Measurements from ENCODE around the gene CDON. TPM values are rescaled to one million over a fixed set of nuclear protein-coding genes. Genes with fewer than 3 reads are reported as not detected.

The CDON gene
- total and polyA plus RNA-seq, 2 donors (not counting 1 experiment from before 2014, with no cell fraction given): 0.01 TPM; not detected in 1

GRCh38 chr11:126105022-126105747, 42.5 kb upstream of the CDON start:
- no peaks in the 10 kb centered on the region for H3K27me3 ChIP-seq (replicated peaks in 1 of 4; ENCODE audit: control extremely low read depth in 1 of 4, control insufficient read depth in 3 of 4, insufficient read depth in 4 of 4, low read length in 3 of 4)
- no peak overlapping the region for H3K4me3 ChIP-seq (ENCODE audit: control extremely low read depth in 1 of 5, extremely low read depth in 1 of 5, insufficient read depth in 1 of 5, low read depth in 2 of 5, low read length in 4 of 5)
- H3K9ac ChIP-seq (ENCODE audit: low read length): no peak overlapping the region
- no peaks in the 10 kb centered on the region for H3K36me3 ChIP-seq (replicated peaks in 1 of 2; ENCODE audit: control extremely low read depth in 1 of 2, control insufficient read depth in 1 of 2, extremely low read depth in 1 of 2, insufficient read depth in 2 of 2, low read length in 1 of 2)
- TF ChIP-seq EZH2 (IDR thresholded peaks at IDR 0.05; ENCODE audit: borderline replicate concordance, insufficient read depth, low read depth, low read length, poor library complexity, severe bottlenecking): no peak
- TF ChIP-seq CTCF (IDR thresholded peaks at IDR 0.05): no peak
- POLR2A ChIA-PET: no interaction called here
- H3K27ac ChIP-seq (ENCODE audit: low read length in 2 of 2): no peak overlapping the region
- H3K4me1 Mint-ChIP-seq: no peaks in the 10 kb centered on the region
- H3K27me3 Mint-ChIP-seq: peaks cover 6% of the 10 kb centered on the region
- no peak overlapping the region for H3K4me2 ChIP-seq (replicated peaks; ENCODE audit: low read depth, low read length, poor library complexity, severe bottlenecking)
- H2AFZ ChIP-seq (ENCODE audit: insufficient read depth, low read depth, low read length, poor library complexity, severe bottlenecking): no peak overlapping the region
- CTCF ChIA-PET: interaction anchor here (1.4 kb wide), 1 partner anchor 8 kb away, joined by 4 read pairs; no protein-coding TSS in a partner anchor
- no peaks in the 10 kb centered on the region for H3K9me3 Mint-ChIP-seq (ENCODE audit: insufficient read depth)
- DNase-seq: no peak
- H3K79me2 ChIP-seq (ENCODE audit: control insufficient read depth, insufficient read depth, low read length): no peaks in the 10 kb centered on the region
- H3K27ac Mint-ChIP-seq: no peak overlapping the region
- peaks cover 0 to 6% (median 0%) of the 10 kb centered on the region in 3 donors for H3K9me3 ChIP-seq (ENCODE audit: control extremely low read depth in 1 of 3, control insufficient read depth in 2 of 3, insufficient read depth in 1 of 3, low read length in 2 of 3)
- ATAC-seq (ENCODE audit: low read depth): no peak
- no peak overlapping the region for H3K4me3 Mint-ChIP-seq
- H3K4me1 ChIP-seq (ENCODE audit: control insufficient read depth in 2 of 2, insufficient read depth in 2 of 2, low read length in 2 of 2): no peaks in the 10 kb centered on the region
- intact Hi-C loops (cut with micrococcal nuclease): no loop called here
- no peaks in the 10 kb centered on the region for H4K20me1 ChIP-seq (ENCODE audit: control insufficient read depth, insufficient read depth, low read length, poor library complexity, severe bottlenecking)
- WGBS (ENCODE audit: insufficient coverage): 74% methylated on average over 13 of the region's 14 CpGs

- DNase-seq (no peak), ATAC-seq (ENCODE audit: low read depth) (no peak)
- H3K36me3 ChIP-seq (replicated peaks in 1 of 2; ENCODE audit: control extremely low read depth in 1 of 2, control insufficient read depth in 1 of 2, extremely low read depth in 1 of 2, insufficient read depth in 2 of 2, low read length in 1 of 2): no peaks in the 10 kb centered on the region
- no peaks in the 10 kb centered on the region for H3K9me3 Mint-ChIP-seq (ENCODE audit: insufficient read depth)
- no peak overlapping the region for H3K4me3 ChIP-seq (ENCODE audit: control extremely low read depth in 1 of 5, extremely low read depth in 1 of 5, insufficient read depth in 1 of 5, low read depth in 2 of 5, low read length in 4 of 5)
- peaks cover 6% of the 10 kb centered on the region for H3K27me3 Mint-ChIP-seq
- H3K9me3 ChIP-seq (ENCODE audit: control extremely low read depth in 1 of 3, control insufficient read depth in 2 of 3, insufficient read depth in 1 of 3, low read length in 2 of 3): peaks cover 0 to 6% (median 0%) of the 10 kb centered on the region in 3 donors
- H3K4me1 Mint-ChIP-seq: no peaks in the 10 kb centered on the region
- H3K4me2 ChIP-seq (replicated peaks; ENCODE audit: low read depth, low read length, poor library complexity, severe bottlenecking): no peak overlapping the region
- H3K9ac ChIP-seq (ENCODE audit: low read length): no peak overlapping the region
- H3K27me3 ChIP-seq (replicated peaks in 1 of 4; ENCODE audit: control extremely low read depth in 1 of 4, control insufficient read depth in 3 of 4, insufficient read depth in 4 of 4, low read length in 3 of 4): no peaks in the 10 kb centered on the region
- intact Hi-C loops (cut with micrococcal nuclease): no loop called here
- 73% methylated on average over 5 of the region's 6 CpGs for WGBS (ENCODE audit: insufficient coverage)
- TF ChIP-seq EZH2 (IDR thresholded peaks at IDR 0.05; ENCODE audit: borderline replicate concordance, insufficient read depth, low read depth, low read length, poor library complexity, severe bottlenecking): no peak
- no peak for TF ChIP-seq CTCF (IDR thresholded peaks at IDR 0.05)
- no peak overlapping the region for H3K27ac ChIP-seq (ENCODE audit: low read length in 2 of 2)
- CTCF ChIA-PET: interaction anchor here (1.4 kb wide), 1 partner anchor 9 kb away, joined by 4 read pairs; no protein-coding TSS in a partner anchor
- no peaks in the 10 kb centered on the region for H3K4me1 ChIP-seq (ENCODE audit: control insufficient read depth in 2 of 2, insufficient read depth in 2 of 2, low read length in 2 of 2)
- no peak overlapping the region for H2AFZ ChIP-seq (ENCODE audit: insufficient read depth, low read depth, low read length, poor library complexity, severe bottlenecking)
- no peak overlapping the region for H3K4me3 Mint-ChIP-seq
- no peaks in the 10 kb centered on the region for H3K79me2 ChIP-seq (ENCODE audit: control insufficient read depth, insufficient read depth, low read length)
- H4K20me1 ChIP-seq (ENCODE audit: control insufficient read depth, insufficient read depth, low read length, poor library complexity, severe bottlenecking): no peaks in the 10 kb centered on the region
- POLR2A ChIA-PET: no interaction called here
- no peak overlapping the region for H3K27ac Mint-ChIP-seq
These were observed 41.8 kb upstream of the CDON start for GRCh38 chr11:126104420-126104819.
